Measurements from ENCODE around the gene PTPRK. TPM values are rescaled to one million over a fixed set of nuclear protein-coding genes. Genes with fewer than 3 reads are reported as not detected.

PTPRK gene
- total RNA-seq, 4 donors from 2014 or later: 10.3 to 36.0 (median 20.5) TPM

GRCh38 chr6:128188678-128189077 lies 331.7 kb downstream of the PTPRK start:
- Histone ChIP-seq H3K4me1 (no peaks in the 10 kb centered on the region), H3K9me3 (no peaks in the 10 kb centered on the region), H3K4me3 (no peak overlapping the region), H3K27me3 (no peaks in the 10 kb centered on the region), H3K27ac (no peak overlapping the region), H3K36me3 (peaks cover 0 to 10% (median 0%) of the 10 kb centered on the region in 3 donors)
- DNase-seq: no peak
- intact Hi-C loops (cut with DNase I): no loop called here
- no peak for TF ChIP-seq CTCF (IDR thresholded peaks at IDR 0.05)
- 89 to 92% methylated on average over 2 of the region's 2 CpGs for WGBS, 2 donors

- intact Hi-C loops (cut with DNase I): no loop called here
- H3K4me1 ChIP-seq: no peaks in the 10 kb centered on the region
- 71 to 84% methylated on average over 3 of the region's 3 CpGs for WGBS, 2 donors
Measured at GRCh38 chr6:128186729-128187128, 333.7 kb downstream of the PTPRK start.

GRCh38 chr6:128179876-128180438 lies 340.4 kb downstream of the PTPRK start:
- DNase-seq: no peak

More at GRCh38 chr6:128186729-128187128, 333.7 kb downstream of the PTPRK start:
- H3K27ac ChIP-seq: no peak overlapping the region
- no peaks in the 10 kb centered on the region for H3K27me3 ChIP-seq
- no peak for DNase-seq
- TF ChIP-seq CTCF (IDR thresholded peaks at IDR 0.05) (no peak), POLR2A (IDR thresholded peaks at IDR 0.05) (no peak)
- H3K36me3 ChIP-seq: peaks cover 0 to 18% (median 0%) of the 10 kb centered on the region in 3 donors
- no peak overlapping the region for H3K4me3 ChIP-seq
- H3K9me3 ChIP-seq: no peaks in the 10 kb centered on the region

GRCh38 chr6:128174724-128175123 lies 345.7 kb downstream of the PTPRK start:
- Histone ChIP-seq H3K27me3 (no peaks in the 10 kb centered on the region), H3K27ac (no peak overlapping the region), H3K4me1 (peaks cover 0 to 12% (median 0%) of the 10 kb centered on the region in 3 donors), H3K9me3 (no peaks in the 10 kb centered on the region), H3K36me3 (no peaks in the 10 kb centered on the region), H3K4me3 (no peak overlapping the region)
- intact Hi-C loops (cut with DNase I): no loop called here
- no peak for TF ChIP-seq POLR2A (IDR thresholded peaks at IDR 0.05)
- TF ChIP-seq CTCF (IDR thresholded peaks at IDR 0.05): no peak
- no peak for DNase-seq

More at GRCh38 chr6:128179876-128180438, 340.4 kb downstream of the PTPRK start:
- no peaks in the 10 kb centered on the region for H3K4me1 ChIP-seq
- no peak overlapping the region for H3K27ac ChIP-seq
- no peaks in the 10 kb centered on the region for H3K9me3 ChIP-seq
- H3K27me3 ChIP-seq: no peaks in the 10 kb centered on the region
- no peak overlapping the region for H3K4me3 ChIP-seq
- intact Hi-C loops (cut with DNase I): no loop called here
- no peak for TF ChIP-seq POLR2A (IDR thresholded peaks at IDR 0.05)
- TF ChIP-seq CTCF (IDR thresholded peaks at IDR 0.05): no peak
- H3K36me3 ChIP-seq: peaks cover 0 to 18% (median 0%) of the 10 kb centered on the region in 3 donors

GRCh38 chr6:128172752-128173682 lies 347.4 kb downstream of the PTPRK start:
- Histone ChIP-seq H3K9me3 (no peaks in the 10 kb centered on the region), H3K27me3 (no peaks in the 10 kb centered on the region), H3K4me3 (no peak overlapping the region), H3K4me1 (peaks cover 0 to 12% (median 0%) of the 10 kb centered on the region in 3 donors), H3K27ac (no peak overlapping the region), H3K36me3 (no peaks in the 10 kb centered on the region)
- 49 to 66% methylated on average over 4 of the region's 4 CpGs for WGBS, 2 donors
- no peak for TF ChIP-seq POLR2A (IDR thresholded peaks at IDR 0.05)
- no peak for TF ChIP-seq CTCF (IDR thresholded peaks at IDR 0.05)
- intact Hi-C loops (cut with DNase I): no loop called here
- DNase-seq: no peak
